Fibroblast of mammary gland (primary cell): ENCODE results near the gene USP38.

Experiments used
- DNase-seq: peaks from one replicate; pipeline ENCODE4 v3.0.0-alpha.2; 2010; ENCODE audit warnings: low read depth
- H3K4me3 ChIP-seq: 2 replicates; pipeline ENCODE4 v1.5.1; 2011; ENCODE audit warnings: low read depth, mild to moderate bottlenecking, low read length, moderate library complexity; ENCODE audit not compliant: control insufficient read depth
- TF ChIP-seq, protein P1 (sequence below): conservative IDR thresholded peaks from 2 replicates; pipeline ENCODE4 v1.5.1; 2011; ENCODE audit warnings: low read depth, low read length, inconsistent platforms; ENCODE audit not compliant: control insufficient read depth, insufficient read depth

The USP38 gene

DNA sequence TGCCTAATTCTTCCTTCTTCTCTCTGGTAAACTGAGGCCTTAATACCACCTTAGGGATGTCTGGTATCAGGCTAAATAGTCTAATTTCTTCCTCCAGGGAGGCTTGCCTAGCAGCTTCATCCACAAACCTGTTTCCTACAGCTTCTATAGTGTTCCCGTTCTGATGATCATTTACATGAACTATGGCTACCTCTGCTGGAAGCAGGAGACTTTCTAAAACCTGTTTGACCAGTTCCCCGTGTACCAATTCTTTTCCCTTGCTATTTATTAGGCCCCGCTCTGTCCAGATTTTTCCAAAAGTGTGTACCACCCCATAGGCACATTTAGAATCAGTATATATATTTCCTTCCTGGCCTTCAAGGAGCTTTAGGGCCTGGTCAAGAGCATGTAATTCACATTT is 5.8 kb upstream of the USP38 start:
- no peak for DNase-seq
- H3K4me3 ChIP-seq: no peak overlapping the region
- TF ChIP-seq, protein P1, sequence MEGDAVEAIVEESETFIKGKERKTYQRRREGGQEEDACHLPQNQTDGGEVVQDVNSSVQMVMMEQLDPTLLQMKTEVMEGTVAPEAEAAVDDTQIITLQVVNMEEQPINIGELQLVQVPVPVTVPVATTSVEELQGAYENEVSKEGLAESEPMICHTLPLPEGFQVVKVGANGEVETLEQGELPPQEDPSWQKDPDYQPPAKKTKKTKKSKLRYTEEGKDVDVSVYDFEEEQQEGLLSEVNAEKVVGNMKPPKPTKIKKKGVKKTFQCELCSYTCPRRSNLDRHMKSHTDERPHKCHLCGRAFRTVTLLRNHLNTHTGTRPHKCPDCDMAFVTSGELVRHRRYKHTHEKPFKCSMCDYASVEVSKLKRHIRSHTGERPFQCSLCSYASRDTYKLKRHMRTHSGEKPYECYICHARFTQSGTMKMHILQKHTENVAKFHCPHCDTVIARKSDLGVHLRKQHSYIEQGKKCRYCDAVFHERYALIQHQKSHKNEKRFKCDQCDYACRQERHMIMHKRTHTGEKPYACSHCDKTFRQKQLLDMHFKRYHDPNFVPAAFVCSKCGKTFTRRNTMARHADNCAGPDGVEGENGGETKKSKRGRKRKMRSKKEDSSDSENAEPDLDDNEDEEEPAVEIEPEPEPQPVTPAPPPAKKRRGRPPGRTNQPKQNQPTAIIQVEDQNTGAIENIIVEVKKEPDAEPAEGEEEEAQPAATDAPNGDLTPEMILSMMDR: no peak

DNA sequence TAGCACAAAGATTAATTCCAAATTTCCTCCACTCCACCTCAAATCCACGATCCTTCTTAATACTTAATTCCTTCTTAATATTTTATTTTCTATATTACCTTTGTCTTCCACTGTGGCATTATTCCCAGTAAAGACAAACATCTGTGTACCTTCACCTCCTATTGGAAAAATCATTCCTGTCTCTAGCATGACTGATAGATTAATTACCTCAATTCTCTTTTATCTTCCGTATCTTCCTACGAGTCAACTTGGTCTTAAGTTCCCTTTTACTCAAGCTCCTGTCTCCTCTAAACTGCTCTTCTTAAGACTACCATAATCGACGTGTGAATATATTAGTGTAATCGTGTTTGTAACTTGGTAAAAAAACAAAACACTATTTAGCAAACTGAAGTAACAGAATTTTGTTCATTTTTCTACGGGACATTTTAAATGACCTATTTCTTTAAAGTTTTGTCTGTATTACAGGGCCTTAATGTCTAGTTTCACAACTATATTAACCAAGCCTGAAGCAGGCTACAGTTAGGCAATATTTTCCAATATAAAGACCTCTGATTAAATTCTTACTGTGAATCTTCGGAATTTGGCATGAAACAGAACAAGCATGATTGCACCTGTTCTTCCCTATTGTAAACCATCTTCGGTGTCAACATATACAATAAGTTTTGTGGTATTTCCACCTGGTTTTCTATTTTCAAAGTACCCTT is 1.1 kb upstream of the USP38 start:
- DNase-seq: no peak
- TF ChIP-seq, protein P1: no peak
- peak overlapping the region; percentile 77 for H3K4me3 ChIP-seq

DNA sequence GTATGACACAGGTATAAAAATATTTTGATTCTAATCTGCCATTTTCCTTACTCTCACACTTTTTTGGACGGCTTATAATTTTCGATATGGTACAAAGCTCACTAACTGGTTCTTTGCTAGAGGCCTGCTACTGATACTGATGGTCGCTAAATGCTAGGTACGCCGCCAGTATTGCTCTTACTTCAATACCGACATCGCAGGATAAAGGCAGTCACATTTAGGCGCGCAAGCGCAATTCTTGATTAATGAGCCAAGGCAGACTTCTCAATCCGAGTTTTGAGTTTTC is 557 bp upstream of the USP38 start:
- TF ChIP-seq, protein P1: no peak
- peak overlapping the region; percentile 77 for H3K4me3 ChIP-seq
- no peak for DNase-seq

DNA sequence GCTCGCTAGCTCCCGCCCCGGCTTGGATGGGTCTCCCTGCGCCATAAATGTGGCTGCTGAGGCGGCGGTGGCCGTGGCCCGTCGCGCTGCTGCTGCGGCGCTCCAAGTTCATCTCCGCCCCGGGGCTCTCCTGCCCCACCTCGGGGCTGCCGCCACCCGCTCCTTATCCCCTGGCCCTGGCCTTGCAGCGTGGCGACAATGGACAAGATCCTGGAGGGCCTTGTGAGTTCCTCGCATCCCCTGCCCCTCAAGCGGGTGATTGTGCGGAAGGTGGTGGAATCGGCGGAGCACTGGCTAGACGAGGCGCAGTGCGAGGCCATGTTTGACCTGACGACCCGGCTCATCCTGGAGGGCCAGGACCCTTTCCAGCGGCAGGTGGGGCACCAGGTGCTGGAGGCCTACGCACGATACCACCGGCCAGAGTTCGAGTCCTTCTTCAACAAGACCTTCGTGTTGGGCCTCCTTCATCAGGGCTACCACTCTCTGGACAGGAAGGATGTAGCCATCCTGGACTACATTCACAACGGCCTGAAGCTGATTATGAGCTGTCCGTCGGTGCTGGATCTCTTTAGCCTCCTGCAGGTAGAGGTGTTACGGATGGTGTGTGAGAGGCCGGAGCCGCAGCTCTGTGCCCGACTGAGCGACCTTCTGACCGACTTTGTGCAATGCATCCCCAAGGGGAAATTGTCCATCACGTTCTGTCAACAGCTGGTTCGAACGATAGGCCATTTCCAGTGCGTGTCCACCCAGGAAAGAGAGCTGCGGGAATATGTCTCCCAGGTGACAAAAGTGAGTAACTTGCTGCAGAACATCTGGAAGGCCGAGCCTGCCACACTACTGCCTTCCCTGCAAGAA is 763 bp downstream of the USP38 start:
- TF ChIP-seq, protein P1: no peak
- DNase-seq: peak; percentile 37

DNA sequence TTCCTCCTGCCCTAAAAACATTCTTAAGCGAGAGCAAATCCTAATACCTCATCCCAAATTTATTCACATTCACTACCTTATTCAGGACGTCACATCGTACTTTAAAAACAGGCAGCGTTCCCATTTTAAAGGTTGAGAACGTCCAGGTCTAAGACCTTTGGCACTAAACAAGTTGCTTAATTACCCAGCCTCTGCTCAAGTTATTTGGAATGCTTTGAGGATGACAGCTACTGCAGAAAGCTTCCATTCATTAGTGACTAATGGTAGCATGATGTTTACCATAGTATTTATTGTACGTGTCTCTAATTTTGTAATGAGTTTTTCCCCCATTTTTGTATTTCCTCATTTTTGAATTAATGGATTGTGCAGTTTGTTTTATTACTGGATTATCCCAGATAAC is 1.5 kb downstream of the USP38 start:
- TF ChIP-seq, protein P1: no peak
- DNase-seq: peak; percentile 59
- peak overlapping the region; percentile 77 for H3K4me3 ChIP-seq

More for the DNA sequence above, 763 bp downstream of the USP38 start:
- peak overlapping the region; percentile 77 for H3K4me3 ChIP-seq

DNA sequence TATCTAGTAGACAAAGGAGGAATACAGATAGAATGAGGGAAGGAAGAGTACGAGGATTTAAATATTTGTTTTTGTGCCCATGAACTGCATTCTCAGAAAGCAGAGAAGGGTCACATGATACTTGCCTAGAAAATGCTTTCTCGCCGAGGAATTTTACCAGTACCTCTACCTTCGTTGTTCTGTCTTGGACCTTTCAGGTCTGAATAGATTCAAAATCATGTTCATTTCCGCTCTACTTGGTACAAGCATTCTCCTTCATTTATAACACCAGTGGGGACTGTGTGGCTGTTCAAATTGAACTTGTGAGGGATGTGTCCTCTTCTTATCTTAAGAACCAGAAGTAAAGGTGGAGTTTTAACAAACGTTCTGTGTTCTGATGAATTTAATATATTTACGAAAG is 1.9 kb downstream of the USP38 start:
- peak; percentile 24 for DNase-seq
- TF ChIP-seq, protein P1: no peak
- peak overlapping the region; percentile 77 for H3K4me3 ChIP-seq
